8988T (cell line): ENCODE measurements around the gene RASGRP3.

Experiments
- DNase-seq: peaks from one replicate; pipeline ENCODE4 v3.0.0; 2011

The RASGRP3 gene

GRCh38 chr2:33494155-33494779, 17.8 kb downstream of the RASGRP3 start:
- no peak for DNase-seq

- no peak for DNase-seq
Measured at GRCh38 chr2:33494877-33495641, 18.6 kb downstream of the RASGRP3 start.

GRCh38 chr2:33495683-33496082, 19.2 kb downstream of the RASGRP3 start:
- DNase-seq = no peak

- DNase-seq = no peak
Measured at GRCh38 chr2:33496150-33496549, 19.7 kb downstream of the RASGRP3 start.

GRCh38 chr2:33496726-33497125, 20.3 kb downstream of the RASGRP3 start:
- no peak for DNase-seq

- no peak for DNase-seq
Measured at GRCh38 chr2:33497221-33497650, 20.8 kb downstream of the RASGRP3 start.

GRCh38 chr2:33498291-33498956, 22.0 kb downstream of the RASGRP3 start:
- no peak for DNase-seq

GRCh38 chr2:33500177-33500576, 23.7 kb downstream of the RASGRP3 start:
- no peak for DNase-seq

GRCh38 chr2:33502025-33502424, 25.6 kb downstream of the RASGRP3 start:
- no peak for DNase-seq

GRCh38 chr2:33503002-33503401, 26.6 kb downstream of the RASGRP3 start:
- no peak for DNase-seq

GRCh38 chr2:33505966-33506365, 29.5 kb downstream of the RASGRP3 start:
- DNase-seq = no peak

- DNase-seq = no peak
Measured at GRCh38 chr2:33509908-33510585, 33.6 kb downstream of the RASGRP3 start.

GRCh38 chr2:33510586-33510968, 34.1 kb downstream of the RASGRP3 start:
- DNase-seq = no peak

- DNase-seq = no peak
Measured at GRCh38 chr2:33511141-33511540, 34.7 kb downstream of the RASGRP3 start.

GRCh38 chr2:33512112-33512511, 35.7 kb downstream of the RASGRP3 start:
- DNase-seq = no peak

GRCh38 chr2:33513480-33513879, 37.0 kb downstream of the RASGRP3 start:
- no peak for DNase-seq

- DNase-seq = no peak
Measured at GRCh38 chr2:33516456-33516995, 40.1 kb downstream of the RASGRP3 start.

GRCh38 chr2:33518200-33518599, 41.8 kb downstream of the RASGRP3 start:
- no peak for DNase-seq

GRCh38 chr2:33518929-33519328, 42.5 kb downstream of the RASGRP3 start:
- no peak for DNase-seq

- DNase-seq = no peak
Measured at GRCh38 chr2:33521791-33522281, 45.4 kb downstream of the RASGRP3 start.

GRCh38 chr2:33522576-33522975, 46.1 kb downstream of the RASGRP3 start:
- no peak for DNase-seq

GRCh38 chr2:33525666-33526065, 49.2 kb downstream of the RASGRP3 start:
- DNase-seq = no peak

- no peak for DNase-seq
Measured at GRCh38 chr2:33526132-33526531, 49.7 kb downstream of the RASGRP3 start.
